GM21619 (cell line): ENCODE measurements around the gene ARHGEF40.

Experiments
- ATAC-seq: cut with Tn5 transposase; IDR thresholded peaks from one replicate; pipeline ENCODE4 v1.9.1; 2021; ENCODE audit not compliant: unreplicated experiment

ARHGEF40 gene

GRCh38 chr14:21096978-21097635 is 27.0 kb downstream of the ARHGEF40 start:
- no peak for ATAC-seq

DNA sequence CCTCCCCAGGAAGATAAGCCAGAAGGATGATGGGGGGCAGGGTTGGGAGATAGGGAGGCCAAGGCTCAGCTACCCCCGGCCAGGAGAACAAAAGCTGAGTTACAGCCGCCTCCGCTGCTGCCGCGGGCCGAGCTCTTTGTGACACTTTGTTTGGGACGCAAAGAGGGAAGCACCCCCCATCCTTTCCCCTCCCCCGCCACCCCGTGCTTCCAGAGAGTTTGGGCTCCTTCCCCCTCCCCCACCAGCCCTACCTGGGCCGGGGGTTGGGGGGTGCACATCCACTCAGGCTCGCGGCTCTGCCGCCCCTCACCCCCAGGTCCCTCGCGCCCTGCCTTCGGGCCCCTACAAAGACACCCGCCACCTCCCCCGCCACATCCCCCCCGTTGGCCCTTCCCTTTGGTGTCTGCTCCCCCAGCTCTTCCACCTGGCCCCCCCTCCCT is 27.6 kb downstream of the ARHGEF40 start:
- no peak for ATAC-seq

DNA sequence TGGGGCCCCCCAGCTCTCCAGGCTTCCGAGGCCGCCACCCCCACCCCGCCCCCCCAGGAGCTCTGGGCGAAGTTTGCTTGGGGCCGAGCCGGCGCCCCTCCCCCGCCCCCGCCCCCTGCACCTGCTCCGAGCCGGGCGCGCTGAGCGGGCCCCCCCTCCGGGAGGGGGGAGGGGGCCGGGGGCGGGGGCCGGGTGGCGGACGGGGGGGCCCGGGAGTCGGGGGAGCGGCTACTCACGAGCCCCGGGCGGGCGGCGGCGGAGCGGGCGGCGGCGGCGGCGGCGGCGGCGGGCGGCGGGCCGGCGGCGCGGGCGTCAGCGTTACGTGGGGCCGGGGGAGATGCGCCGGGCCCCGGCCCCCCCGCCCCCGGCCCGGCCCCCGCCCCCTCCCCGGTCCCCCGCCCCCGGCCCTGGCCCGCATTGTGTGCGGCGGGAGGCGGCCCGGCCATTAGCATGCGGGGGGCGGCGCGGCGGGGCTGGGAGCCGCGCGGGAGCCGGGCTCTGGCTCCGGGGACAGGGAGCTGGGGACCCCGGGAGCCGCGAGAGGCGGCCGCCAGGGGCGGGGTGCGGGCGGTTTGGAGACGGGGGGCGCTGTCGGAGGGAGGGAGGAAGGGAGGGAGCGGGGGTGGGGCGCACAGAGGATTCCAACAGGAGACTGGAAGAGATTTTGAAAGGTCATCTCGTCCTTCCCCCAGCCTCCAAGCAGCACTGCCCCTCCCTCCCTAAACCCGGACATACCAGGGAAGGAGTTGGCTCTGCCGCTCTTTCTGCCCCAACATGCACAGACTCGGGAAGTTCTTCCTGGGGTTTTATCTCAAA is 28.2 kb downstream of the ARHGEF40 start, which contains the start of gene ZNF219:
Gene ZNF219, minus strand, starts transcription at position 580 of the 816 bp plus-strand sequence. CDS start 5,064 bp downstream, outside the sequence.
- no peak for ATAC-seq

DNA sequence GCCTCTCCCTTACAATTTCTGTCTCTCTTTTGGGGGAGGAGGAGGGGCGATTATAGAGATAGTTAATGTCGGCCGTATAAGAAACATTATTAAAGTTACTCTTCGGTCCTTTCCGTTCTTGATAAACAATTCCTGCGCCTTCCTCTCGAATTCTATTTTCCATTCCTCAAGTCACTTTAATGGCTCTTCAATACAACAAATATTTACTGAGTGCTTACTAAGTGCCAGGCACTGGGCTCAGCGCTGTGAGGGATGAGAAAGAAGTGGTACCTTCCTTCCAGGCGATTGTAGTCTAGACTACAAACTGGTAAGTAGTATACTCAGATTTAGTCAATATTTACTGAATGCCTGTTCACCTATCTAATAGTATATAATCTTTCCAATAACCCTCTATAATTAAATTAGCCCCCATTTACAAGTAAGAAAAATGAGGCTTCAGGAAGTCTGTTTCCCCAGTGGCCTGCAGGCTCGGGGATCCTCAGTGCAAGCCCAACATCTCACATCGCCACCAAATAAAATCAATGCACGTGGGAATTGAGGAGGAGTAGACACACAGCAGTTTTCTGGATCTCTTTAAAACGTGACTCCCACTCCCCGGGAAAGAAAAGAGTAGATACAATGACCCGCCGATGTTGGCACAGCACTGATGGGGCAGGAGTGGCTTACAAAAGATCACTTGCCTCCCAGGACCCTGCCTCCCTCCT is 28.9 kb downstream of the ARHGEF40 start:
- no peak for ATAC-seq

DNA sequence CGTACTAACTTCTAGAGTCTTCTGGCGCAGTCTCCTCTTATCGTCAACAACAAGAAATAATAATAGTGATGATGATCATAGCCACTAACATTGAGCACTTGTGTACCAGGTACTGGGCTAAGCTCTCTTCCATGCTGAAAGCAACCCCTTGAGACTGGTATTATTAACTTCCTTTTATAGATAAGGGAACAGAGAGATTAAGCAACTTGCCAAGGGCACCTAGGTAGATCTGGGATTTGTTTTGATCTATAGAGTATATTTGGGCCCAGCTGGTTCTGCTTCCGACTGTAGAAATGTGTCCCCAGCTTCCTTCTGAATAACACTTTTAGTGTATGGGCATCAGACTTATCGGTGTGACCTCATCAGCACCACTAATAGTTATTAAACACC is 29.5 kb downstream of the ARHGEF40 start:
- no peak for ATAC-seq

DNA sequence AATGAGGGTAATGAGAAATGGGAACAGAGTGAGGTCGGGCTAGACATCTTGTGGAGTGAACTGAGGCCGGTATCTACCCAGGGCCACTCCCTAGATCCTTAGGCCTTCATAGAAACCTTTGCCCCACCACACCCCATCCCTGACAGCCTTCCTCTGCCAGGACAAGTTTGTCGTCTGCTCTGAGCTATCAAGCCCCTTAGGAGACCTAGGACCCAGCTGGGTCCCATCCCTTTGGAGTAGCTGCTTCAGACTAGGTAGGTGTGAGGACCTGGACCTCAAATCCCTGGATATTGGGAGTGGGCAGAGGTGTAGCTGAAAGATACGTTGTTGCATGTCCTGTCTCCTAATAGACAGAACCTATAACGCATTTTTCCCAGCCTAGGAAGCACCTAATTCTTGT is 30.8 kb downstream of the ARHGEF40 start, which contains the start of gene TMEM253:
Gene TMEM253, plus strand, starts transcription at position 136 of the 400 bp plus-strand sequence. CDS start 278 bp downstream, outside the sequence.
- no peak for ATAC-seq

- ATAC-seq: no peak
These were observed 31.8 kb downstream of the ARHGEF40 start for GRCh38 chr14:21101802-21102413.

- no peak for ATAC-seq
These were observed 32.7 kb downstream of the ARHGEF40 start for GRCh38 chr14:21102521-21103410.

DNA sequence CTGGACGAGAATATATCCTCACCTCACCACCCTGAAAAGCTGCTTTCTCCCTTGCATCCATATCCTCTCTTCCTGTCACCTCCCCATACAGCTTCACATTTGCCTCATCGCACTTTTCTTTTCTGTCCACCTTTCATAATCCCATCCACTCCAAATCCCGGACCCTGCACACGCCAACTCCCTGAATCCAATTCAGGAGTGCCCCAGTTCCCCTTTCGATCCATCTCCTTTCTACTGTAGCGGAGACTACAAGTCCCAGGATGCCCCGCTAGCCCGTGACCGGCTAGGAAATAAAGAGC is 33.3 kb downstream of the ARHGEF40 start:
- ATAC-seq: no peak

DNA sequence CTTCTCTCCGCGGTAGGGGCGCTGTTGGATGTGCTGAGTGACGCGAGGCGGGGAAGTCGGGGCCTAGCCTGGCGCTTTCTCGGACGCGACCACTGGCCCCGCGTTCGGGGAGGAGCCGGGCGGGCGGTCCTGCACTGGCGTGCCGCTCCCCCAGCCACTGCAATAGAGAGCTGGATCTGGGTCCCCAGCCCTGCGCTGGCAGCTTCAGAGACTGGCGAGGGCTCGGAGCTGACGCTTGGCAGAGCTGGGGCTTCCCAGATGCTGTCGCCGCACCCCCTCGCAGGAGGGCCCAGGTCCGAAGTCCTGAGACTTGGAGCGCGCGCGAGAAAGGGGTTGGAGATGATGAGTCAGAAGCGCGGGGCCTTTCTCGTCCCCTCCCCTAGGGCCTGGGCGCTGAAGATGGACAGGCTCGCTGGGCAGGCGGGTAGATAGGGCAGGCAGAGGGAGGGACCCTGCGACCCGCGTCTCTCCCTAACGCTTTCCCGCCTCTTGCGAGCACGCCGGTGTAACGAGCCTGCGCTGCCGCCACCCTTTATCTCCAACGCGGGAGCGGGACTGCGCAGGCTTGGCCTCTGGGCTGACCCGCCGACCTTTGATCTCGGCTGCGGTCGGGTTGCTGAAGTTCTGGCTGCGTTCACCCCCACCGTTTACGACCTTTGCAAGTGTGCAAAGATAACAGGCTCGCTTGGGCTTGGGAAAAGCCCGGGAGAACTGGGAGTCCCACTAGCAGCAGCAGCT is 33.8 kb downstream of the ARHGEF40 start:
- ATAC-seq: peak; percentile 91

- ATAC-seq: peak; percentile 37
These were observed 34.5 kb downstream of the ARHGEF40 start for GRCh38 chr14:21104448-21105060.

DNA sequence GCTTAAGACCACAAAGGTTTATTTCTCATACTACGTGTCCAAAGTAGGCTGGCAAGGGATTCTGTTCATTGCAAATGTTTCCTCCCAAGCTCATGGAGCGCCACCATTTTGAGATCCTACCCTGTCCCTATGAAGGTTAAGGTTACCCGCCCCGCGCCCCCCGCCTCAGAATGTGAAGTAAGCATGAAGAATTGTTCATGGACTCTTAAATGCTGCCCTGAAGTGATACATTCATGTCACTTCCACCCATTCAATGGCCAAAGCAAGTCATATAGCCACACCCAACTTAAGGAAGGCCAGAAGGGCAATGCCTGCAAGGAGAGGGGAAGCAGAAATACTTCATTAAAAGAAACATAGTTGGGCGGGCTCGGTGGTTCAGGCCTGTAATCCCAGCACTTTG is 35.0 kb downstream of the ARHGEF40 start:
- ATAC-seq: no peak

DNA sequence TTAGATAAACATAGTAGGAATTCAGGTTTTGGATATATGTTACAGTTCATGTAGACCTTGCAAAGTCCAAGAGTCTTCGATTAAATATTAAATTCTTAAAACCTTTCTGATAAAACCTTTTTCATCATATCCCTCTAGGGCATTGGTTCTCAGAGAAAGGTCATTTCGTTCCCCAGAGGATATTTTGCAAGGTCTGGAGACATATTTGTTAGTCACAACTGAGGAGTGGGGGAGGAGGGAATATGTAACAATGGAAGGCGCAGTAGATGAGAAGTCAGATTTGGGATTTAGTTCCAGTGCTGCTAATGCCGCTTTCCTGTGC is 36.0 kb downstream of the ARHGEF40 start:
- ATAC-seq: no peak

DNA sequence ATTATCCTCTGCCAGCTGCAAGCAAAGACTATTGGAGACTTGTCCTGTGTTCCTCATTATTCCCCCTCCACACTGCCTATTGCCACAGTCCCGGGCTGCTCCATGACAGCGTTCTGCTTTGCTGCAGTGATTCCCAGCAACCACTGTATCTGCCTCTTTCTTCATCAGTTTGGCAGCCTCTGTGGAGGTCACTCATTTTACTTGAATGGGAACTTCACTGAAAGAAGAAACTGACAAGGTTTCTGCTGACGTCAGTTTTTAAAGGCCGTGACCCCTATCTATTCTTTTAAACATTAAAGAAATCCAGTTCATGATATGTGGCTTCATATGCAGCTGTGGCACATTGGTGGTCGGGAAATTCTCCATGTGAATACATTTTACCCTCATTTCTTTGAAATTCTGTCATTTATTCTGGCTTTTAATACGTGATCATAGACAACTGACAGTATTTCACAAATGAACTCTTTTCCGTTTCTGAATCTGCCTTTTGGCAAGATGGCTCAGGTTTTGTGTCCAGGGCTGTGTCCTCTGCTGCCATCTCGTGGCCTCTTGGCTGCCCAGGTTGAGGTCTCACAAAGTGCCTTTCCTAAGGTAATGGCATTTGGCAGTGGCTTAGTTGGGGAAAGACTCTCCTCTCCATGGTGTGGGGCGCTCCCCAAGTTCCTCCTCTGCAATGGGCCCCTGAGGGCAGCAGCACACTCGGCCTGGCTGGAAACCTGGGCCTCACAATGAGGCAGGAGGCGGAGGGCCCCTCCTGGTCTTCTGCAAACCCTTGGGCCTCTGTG is 36.6 kb downstream of the ARHGEF40 start:
- ATAC-seq: no peak

GRCh38 chr14:21107283-21107800 is 37.2 kb downstream of the ARHGEF40 start:
- no peak for ATAC-seq

- no peak for ATAC-seq
These were observed 38.7 kb downstream of the ARHGEF40 start for GRCh38 chr14:21108791-21109190.

DNA sequence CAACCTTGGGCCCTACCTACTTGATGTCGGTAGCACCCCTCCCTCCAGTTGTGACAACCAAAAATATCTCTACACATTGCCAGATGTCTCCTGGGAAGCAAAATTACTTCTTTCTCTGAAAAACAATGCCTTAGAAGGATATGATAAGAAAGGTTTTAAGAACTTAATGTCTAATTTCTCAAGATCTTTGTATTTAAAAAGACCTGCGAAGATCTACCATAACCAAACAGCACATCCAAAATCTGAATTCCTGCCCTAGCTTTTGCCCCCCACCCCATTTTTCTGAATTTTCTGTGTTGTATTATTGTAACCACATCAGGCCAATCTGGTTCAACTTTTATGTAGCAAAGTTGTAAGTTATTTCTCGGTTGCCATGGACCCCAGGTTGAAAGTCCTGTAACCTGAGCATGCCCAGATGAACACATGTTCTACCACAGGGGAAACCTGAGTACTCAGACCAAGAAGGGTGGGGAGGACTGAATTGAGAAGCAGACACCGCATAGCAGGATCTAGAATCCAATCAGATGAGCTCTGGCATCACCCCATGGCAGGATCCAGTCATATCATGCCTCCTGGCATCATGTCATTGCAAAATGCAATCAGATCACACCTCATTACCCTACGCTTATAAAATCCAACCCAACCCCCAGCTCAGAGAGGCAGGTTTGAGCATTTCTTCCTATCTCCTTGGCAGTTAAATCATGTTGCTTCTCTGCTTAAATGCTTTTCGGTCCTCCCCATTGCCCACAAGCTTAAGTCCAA is 39.5 kb downstream of the ARHGEF40 start:
- no peak for ATAC-seq

- ATAC-seq: no peak
These were observed 42.2 kb downstream of the ARHGEF40 start for GRCh38 chr14:21112255-21112654.
